SH-SY5Y (cell line): ENCODE data around the gene SIGLEC5.

Experiments
- GATA2 ChIP-seq: IDR thresholded peaks from 2 replicates; pipeline ENCODE4 v1.6.1; 2011; ENCODE audit warnings: mild to moderate bottlenecking, low read depth, low read length
- GATA3 ChIP-seq: IDR thresholded peaks from 2 replicates; pipeline ENCODE4 v1.6.1; 2011; ENCODE audit warnings: low read depth, mild to moderate bottlenecking, low read length, moderate library complexity

- TF ChIP-seq GATA2 = no peak
- TF ChIP-seq GATA3 = no peak
Measured at GRCh38 chr19:51570962-51571575, 59.1 kb downstream of the SIGLEC5 start, which contains the start of gene ZNF175.
